ENCODE measurements around the gene TSPAN31.

The TSPAN31 gene

DNA sequence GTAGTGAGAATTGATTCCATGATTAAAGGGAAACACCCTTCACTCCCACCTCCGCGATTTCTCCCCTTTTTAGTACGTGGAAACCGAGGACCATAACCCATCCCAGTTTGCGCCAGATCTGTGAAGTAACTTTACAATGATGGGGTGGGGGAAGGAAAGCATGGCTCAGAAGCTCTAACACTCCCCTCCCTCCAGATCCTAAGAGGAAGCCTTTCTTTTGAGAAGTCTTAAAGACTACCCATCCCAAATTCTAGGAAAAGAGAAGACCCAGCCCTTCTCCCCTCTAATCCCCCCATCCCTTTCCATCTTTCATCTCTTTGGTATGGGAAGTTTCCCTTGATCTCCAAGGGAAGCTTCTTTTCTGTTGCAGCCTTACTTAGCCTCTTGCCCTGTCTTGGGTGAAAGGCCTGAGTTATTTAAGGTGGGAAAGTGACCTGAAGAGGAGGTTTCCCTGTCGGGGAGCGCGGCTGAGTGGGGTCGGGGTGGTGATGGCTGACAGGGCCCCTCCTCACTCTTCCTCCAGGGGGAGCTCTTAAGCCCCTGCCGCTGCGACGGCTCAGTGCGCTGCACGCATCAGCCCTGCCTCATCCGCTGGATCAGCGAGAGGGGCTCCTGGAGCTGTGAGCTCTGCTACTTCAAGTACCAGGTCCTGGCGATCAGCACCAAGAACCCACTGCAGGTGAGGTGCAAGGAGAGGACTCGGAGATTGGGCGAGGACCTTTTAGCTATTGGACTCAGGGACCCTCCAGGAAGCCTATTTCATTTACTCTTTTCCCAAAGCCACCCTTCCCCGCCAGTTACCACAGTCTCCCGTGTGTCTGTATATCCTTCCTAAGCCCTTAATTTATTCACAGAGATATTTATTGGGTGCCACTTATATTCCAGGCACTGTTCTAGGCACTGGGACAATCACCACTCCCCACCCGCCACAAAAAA is 11.8 kb downstream of the TSPAN31 start:
- DNase-seq (ENCODE audit: extremely low read depth, low read depth): no peak
- TF ChIP-seq, protein P1, sequence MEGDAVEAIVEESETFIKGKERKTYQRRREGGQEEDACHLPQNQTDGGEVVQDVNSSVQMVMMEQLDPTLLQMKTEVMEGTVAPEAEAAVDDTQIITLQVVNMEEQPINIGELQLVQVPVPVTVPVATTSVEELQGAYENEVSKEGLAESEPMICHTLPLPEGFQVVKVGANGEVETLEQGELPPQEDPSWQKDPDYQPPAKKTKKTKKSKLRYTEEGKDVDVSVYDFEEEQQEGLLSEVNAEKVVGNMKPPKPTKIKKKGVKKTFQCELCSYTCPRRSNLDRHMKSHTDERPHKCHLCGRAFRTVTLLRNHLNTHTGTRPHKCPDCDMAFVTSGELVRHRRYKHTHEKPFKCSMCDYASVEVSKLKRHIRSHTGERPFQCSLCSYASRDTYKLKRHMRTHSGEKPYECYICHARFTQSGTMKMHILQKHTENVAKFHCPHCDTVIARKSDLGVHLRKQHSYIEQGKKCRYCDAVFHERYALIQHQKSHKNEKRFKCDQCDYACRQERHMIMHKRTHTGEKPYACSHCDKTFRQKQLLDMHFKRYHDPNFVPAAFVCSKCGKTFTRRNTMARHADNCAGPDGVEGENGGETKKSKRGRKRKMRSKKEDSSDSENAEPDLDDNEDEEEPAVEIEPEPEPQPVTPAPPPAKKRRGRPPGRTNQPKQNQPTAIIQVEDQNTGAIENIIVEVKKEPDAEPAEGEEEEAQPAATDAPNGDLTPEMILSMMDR (IDR thresholded peaks at IDR 0.05; ENCODE audit: low read depth, low read length): peak; percentile 40

DNA sequence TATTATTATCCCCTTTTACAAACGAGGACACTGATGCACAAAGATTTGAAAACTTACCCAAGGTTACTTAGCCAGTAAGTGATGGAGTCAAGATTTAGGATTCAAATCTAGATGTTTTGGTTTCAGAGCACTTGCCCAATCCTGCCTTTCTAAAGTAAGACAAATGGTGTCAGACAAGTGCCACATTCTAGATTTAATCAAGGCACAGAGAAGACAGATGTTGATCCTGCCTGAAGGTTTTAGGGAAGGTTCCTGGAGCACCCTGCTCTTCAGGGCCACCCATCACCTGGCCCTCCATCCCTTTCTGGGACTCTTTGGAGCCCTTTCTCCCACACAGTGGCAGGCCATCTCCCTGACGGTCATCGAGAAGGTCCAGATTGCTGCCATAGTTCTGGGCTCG is 12.9 kb downstream of the TSPAN31 start:
- no peak for DNase-seq (ENCODE audit: extremely low read depth, low read depth)
- TF ChIP-seq, protein P1 (IDR thresholded peaks at IDR 0.05; ENCODE audit: low read depth, low read length): no peak

DNA sequence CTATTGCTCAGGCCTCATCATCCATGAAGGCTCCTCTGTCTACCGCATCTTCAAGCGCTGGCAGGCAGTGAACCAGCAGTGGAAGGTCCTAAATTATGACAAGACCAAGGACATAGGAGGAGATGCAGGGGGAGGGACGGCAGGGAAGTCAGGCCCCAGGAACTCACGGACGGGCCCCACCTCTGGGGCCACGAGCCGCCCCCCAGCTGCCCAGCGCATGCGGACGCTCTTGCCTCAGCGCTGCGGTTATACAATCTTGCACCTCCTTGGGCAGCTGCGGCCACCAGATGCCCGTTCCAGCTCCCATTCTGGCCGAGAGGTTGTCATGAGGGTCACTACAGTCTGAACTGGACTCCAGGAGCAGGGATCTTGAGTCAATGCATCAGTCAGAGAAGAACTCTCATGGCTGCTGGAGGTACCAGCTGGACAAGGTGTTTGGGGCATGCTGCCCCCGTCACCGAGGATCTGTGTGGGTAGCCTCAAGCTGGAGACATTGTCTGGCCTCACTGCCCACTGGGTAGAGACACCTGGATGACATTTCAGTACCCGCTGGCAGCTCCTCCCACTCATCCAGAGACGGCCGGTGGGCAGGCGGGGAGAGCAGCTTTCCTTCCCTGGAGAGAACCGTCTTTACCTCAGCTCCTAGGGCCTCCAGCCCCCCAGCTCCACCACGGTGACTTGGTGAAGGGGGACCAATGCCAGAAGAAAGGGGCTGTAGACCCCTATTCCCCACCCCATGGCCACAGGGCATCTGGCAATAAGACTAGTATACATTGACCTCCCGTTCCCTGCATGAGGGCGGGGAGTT is 13.9 kb downstream of the TSPAN31 start:
- no peak for DNase-seq (ENCODE audit: extremely low read depth, low read depth)
- TF ChIP-seq, protein P1 (IDR thresholded peaks at IDR 0.05; ENCODE audit: low read depth, low read length): no peak

DNA sequence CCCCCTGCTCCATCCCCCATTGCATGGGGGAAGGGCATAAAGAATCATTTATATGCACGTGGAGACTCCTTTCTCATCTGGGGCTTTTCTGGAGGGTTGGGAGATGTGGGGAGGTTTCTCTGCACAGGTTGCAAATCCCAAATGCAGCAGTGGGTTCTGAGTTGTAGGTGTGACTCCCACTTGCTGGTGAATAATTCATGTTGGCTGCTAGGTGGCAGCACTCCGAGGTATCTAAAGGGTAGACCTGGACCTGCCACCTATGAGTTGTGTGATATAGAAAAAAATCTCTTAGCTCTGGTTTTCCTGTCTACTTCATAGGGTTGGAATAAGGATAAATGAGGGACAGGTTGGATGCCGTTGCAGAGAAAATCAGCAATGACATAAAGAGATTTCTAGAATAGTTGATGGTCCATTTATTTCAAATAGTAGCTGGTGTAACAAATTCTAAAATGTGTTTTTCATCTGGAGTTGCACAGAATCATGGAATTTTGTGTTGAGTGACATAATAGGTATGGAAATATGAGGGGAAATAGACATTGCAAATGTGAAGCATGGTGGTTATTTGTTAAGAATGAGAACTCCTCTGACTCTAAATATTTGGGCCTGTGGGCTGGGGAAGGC is 14.6 kb downstream of the TSPAN31 start:
- no peak for DNase-seq (ENCODE audit: extremely low read depth, low read depth)
- TF ChIP-seq, protein P1 (IDR thresholded peaks at IDR 0.05; ENCODE audit: low read depth, low read length): peak; percentile 26

DNA sequence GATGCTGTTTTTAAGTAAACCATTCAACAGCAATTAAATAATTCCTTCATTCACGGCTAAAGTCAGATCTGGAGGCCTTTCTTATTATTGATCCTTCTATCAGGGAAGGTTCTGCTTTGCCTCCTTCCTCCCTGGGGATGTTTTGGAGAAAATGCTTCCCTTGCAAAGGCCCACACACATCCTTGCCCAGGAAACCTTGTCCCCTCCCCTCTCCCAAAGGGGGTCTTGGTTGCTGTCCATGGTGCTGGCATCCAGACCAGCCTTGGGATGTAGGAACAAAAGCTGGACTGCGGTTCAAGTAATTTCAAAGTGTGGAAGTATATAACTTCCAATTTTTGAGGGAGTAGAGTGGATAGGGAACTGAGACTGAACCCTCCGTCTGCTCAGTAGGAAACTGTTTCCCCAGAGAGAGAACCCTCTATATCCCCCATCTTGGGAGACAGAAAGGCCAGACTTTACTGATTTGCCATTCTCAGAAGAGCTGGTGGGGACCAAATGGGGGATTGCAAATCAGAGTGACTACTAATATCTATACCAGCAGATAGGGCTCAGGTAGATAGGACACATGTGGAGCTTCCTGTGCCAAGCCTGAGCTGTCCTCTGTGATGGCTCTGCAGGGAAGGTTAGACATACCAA is 15.6 kb downstream of the TSPAN31 start:
- TF ChIP-seq, protein P1 (IDR thresholded peaks at IDR 0.05; ENCODE audit: low read depth, low read length): no peak

DNA sequence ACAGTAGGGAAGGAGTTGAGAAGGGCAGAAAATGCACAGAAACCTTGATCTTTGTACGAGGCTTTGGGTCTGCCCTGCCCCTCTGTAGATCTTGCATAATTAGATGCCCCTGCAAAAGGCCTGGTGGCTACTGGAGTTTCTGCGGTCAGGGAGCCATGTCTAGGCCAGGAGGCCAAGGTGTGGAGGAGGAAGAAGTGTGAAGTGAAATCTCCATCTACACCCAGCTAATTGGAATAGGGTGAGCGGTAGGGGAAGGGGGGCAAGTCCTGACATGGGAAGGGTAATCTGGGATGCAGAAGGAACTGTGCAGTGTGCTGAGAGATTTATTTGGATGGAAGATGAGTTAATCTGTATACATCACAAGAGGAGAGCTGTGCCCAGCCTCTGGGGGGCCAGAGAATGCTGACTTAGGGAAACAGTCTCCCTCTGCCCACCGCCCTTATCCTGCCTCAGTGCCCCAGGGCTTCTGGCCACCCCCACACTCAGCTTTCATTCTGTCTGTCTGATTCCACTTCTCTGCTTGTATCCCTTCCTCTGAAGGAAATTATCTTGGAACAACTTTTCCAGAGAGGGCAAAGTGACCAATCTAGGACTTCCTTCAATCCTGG is 16.7 kb downstream of the TSPAN31 start:
- TF ChIP-seq, protein P1 (IDR thresholded peaks at IDR 0.05; ENCODE audit: low read depth, low read length): no peak

More for the DNA sequence above, 15.6 kb downstream of the TSPAN31 start:
- DNase-seq (ENCODE audit: extremely low read depth, low read depth): no peak

More for the DNA sequence above, 16.7 kb downstream of the TSPAN31 start:
- DNase-seq (ENCODE audit: extremely low read depth, low read depth): no peak
